Ovary (tissue), 9 donors: ENCODE results near the gene HNRNPLL. TPM values are rescaled to one million over a fixed set of nuclear protein-coding genes. Genes with fewer than 3 reads are reported as not detected.
A peak's percentile ranks its signal among the peaks of the same experiment; 100 is the strongest.

ENCODE experiments used
- DNase-seq, 5 donors: peaks; one replicate each; pipeline ENCODE4 v3.0.0-alpha.2; 2019 to 2020
- H3K27ac ChIP-seq, 2 donors: fragments of 200-600 bp; one replicate each; pipeline versions ENCODE4 v1.5.1 to v1.8.0; 2019 to 2022
- H3K27me3 ChIP-seq: fragments of 200-600 bp; one replicate; pipeline ENCODE4 v1.8.0; 2022
- H3K36me3 ChIP-seq: fragments of 200-600 bp; sonication (generic); one replicate; pipeline ENCODE4 v1.5.1; 2019
- H3K4me1 ChIP-seq: one replicate; pipeline ENCODE4 v1.8.1; 2013; ENCODE audit warnings: mild to moderate bottlenecking, moderate library complexity; ENCODE audit not compliant: insufficient read depth
- H3K4me3 ChIP-seq: fragments of 200-600 bp; sonication (generic); one replicate; pipeline ENCODE4 v1.5.1; 2017
- H3K9me3 ChIP-seq, 2 donors: fragments of 200-600 bp in 1 of 2; sonication (generic) in 1 of 2; one replicate each; pipeline versions ENCODE4 v1.5.1 to v1.8.1; 2013 to 2019; ENCODE audit warnings: mild to moderate bottlenecking in 1 of 2, moderate library complexity in 1 of 2
- EP300 ChIP-seq: sonication (generic); formaldehyde crosslinking; IDR thresholded peaks from one replicate; pipeline ENCODE4 v1.6.1; 2017; ENCODE audit warnings: antibody characterized with exemption
- POLR2A ChIP-seq: fragments of 450-650 bp; IDR thresholded peaks from one replicate; pipeline ENCODE4 v1.6.1; 2017; ENCODE audit warnings: antibody characterized with exemption, mild to moderate bottlenecking, moderate library complexity
- WGBS, 3 donors: extraction: QIAGEN DNeasy Blood & Tissue Kit in 1 of 3; methylation state at CpG; one replicate each; pipeline versions ENCODE4 v1.1.5 to v1.1.7; 2013 to 2017; 5-methylcytosine and 5-hydroxymethylcytosine counted together
- intact Hi-C, 4 donors: fragments of 100-400 bp; cut with DNase I; formaldehyde crosslinking; loops; one replicate each; pipeline versions ENCODE4 v1.11.0 to v1.15.1; 2022 to 2023
- polyA plus RNA-seq, 2 donors: library from polyadenylated mRNA; stranded (reverse); fragments of 200-250 nt in 1 of 2; fragments of 350-450 nt in 1 of 2; fragmentation: Illumina TruSeq in 1 of 2; extraction: RNeasy Lipid Tissue Mini Kit (QIAGEN cat#74804) in 1 of 2; gene quantifications; one replicate each; pipeline ENCODE4 v1.2.3, GENCODE V29; 2013 to 2014
- total RNA-seq, 7 donors: library from RNA; depleted of rRNA in 2 of 7; stranded (reverse); fragments of >200 nt in 2 of 7; fragmentation: NEBNext Ultra II Directional in 3 of 7; extraction: Animal tissue kit (Norgen Biotek cat#: 25700) in 3 of 7; gene quantifications; one replicate each; pipeline versions ENCODE4 v1.1.0 to v1.2.4, GENCODE V29; 2016 to 2023
- TF ChIP-seq, protein P1 (sequence below), 3 donors: fragments of 450-650 bp in 2 of 3; fragments of 200-600 bp in 1 of 3; IDR thresholded peaks; one replicate each; pipeline versions ENCODE4 v1.5.1 to v1.8.0; 2016 to 2022; ENCODE audit warnings: antibody characterized with exemption in 3 of 3, mild to moderate bottlenecking in 1 of 3
- donor health status: DM: no; HTN: no; CAD: no; lungs with moderate emphysema.
- donor health status: DM: no; HTN: no; CAD: no.
- donor health status: Bipolar disorder and iron deficiency.
- donor health status: DM: yes; HTN: yes; CAD: no.
- donor health status: DM: no; HTN: no; CAD: no.
- donor health status: DM: yes; HTN: yes; CAD: no.

Gene HNRNPLL
- total and polyA plus RNA-seq, 9 donors = 19.1 to 59.2 (median 47.1) TPM

DNA sequence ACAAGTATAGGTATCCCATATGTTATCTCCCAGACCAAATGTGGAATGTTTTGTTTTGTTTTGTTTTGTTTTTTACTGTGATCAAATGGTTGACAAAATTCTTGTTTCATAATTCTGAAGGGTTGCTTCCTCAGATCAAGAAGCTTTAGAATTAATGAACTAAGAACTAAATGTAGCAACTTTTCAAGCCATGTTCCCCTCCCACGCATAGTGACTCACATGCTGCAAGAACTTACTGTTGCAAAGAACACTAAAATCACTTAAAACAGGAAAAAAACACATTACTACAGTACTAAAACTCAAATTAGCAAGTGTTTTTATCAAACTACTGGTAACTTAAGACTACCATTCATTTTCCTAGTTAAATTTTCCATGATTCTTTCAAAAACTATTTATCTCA lies 30.6 kb downstream of the HNRNPLL start:
- H3K27me3 ChIP-seq = no peaks in the 10 kb centered on the region
- 2 to 14% (median 7%) methylated on average over 1 of the region's 1 CpG for WGBS, 3 donors
- DNase-seq = peak in 4 of 5 donors; percentile 42 to 73 (median 57)
- intact Hi-C loops = no loop called here
- no peak overlapping the region for H3K4me3 ChIP-seq
- H3K36me3 ChIP-seq = no peaks in the 10 kb centered on the region
- H3K4me1 ChIP-seq = no peaks in the 10 kb centered on the region
- no peak overlapping the region for H3K27ac ChIP-seq
- H3K9me3 ChIP-seq = no peaks in the 10 kb centered on the region
- TF ChIP-seq POLR2A = no peak
- no peak for TF ChIP-seq EP300
- TF ChIP-seq, protein P1, sequence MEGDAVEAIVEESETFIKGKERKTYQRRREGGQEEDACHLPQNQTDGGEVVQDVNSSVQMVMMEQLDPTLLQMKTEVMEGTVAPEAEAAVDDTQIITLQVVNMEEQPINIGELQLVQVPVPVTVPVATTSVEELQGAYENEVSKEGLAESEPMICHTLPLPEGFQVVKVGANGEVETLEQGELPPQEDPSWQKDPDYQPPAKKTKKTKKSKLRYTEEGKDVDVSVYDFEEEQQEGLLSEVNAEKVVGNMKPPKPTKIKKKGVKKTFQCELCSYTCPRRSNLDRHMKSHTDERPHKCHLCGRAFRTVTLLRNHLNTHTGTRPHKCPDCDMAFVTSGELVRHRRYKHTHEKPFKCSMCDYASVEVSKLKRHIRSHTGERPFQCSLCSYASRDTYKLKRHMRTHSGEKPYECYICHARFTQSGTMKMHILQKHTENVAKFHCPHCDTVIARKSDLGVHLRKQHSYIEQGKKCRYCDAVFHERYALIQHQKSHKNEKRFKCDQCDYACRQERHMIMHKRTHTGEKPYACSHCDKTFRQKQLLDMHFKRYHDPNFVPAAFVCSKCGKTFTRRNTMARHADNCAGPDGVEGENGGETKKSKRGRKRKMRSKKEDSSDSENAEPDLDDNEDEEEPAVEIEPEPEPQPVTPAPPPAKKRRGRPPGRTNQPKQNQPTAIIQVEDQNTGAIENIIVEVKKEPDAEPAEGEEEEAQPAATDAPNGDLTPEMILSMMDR (IDR thresholded peaks at IDR 0.05) = no peak

DNA sequence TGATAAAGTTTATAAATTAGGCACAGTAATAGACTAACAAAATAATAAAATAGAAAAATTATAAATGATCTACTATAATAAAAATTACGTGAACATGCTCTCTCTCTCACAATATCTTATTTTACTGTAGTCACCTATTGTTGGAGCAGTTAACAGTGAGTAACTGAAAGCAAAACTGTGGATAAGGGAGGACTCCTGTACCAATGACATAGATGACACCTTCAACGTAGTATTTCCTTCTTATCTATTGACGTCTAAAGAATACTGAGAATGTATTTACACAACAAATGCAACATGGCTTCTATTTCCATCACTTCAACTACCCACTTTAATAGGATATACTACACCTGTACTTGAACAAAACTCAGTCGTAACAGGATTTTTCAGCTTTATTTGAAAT lies 31.5 kb downstream of the HNRNPLL start:
- Histone ChIP-seq H3K36me3 (no peaks in the 10 kb centered on the region), H3K4me3 (no peak overlapping the region), H3K4me1 (no peaks in the 10 kb centered on the region), H3K27ac (no peak overlapping the region), H3K27me3 (no peaks in the 10 kb centered on the region), H3K9me3 (no peaks in the 10 kb centered on the region)
- TF ChIP-seq, protein P1 (IDR thresholded peaks at IDR 0.05) = no peak
- no peak for TF ChIP-seq POLR2A
- no peak for TF ChIP-seq EP300
- intact Hi-C loops = no loop called here
- no peak for DNase-seq
- WGBS, 3 donors = 88 to 89% (median 89%) methylated on average over 4 of the region's 4 CpGs

DNA sequence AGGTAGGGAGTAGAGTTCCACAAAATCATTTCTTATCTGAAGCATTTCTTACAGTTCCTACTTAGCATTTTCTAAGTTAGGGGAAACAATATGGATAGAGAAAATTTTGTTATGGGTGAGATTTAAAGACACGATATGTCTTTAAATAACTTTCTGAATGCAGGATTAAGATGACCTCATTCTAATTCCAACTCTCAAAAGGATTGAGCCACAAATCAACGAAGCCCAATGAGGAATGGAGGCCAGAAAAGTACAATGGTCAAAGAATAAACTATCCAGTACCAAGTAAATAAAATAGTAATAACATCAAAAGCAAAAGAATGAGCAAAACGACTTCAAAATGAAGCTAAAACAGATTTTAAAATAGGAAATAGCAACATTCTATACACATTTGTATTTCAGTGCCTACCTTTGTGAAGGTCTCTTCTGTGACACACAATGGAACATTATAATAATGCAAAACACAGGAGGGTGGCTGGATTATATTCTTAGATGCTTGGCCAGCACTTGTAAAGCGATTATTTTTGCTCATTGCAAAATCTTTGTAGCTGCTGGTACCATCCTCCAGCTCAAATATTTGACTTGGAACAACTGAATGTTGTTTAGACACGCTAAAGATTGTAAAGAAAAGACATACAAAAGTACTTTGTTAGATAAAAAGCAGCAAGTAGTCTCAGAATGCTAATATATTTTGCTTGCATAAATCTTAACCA lies 33.8 kb downstream of the HNRNPLL start:
- no peak overlapping the region for H3K4me3 ChIP-seq
- no peak for DNase-seq
- WGBS, 3 donors = 43 to 54% (median 44%) methylated on average over 5 of the region's 5 CpGs
- no peaks in the 10 kb centered on the region for H3K9me3 ChIP-seq
- no peaks in the 10 kb centered on the region for H3K4me1 ChIP-seq
- no peak for TF ChIP-seq POLR2A
- TF ChIP-seq, protein P1 (IDR thresholded peaks at IDR 0.05) = no peak
- no peak for TF ChIP-seq EP300
- H3K36me3 ChIP-seq = no peaks in the 10 kb centered on the region
- H3K27me3 ChIP-seq = no peaks in the 10 kb centered on the region
- no peak overlapping the region for H3K27ac ChIP-seq
- intact Hi-C loops = no loop called here

DNA sequence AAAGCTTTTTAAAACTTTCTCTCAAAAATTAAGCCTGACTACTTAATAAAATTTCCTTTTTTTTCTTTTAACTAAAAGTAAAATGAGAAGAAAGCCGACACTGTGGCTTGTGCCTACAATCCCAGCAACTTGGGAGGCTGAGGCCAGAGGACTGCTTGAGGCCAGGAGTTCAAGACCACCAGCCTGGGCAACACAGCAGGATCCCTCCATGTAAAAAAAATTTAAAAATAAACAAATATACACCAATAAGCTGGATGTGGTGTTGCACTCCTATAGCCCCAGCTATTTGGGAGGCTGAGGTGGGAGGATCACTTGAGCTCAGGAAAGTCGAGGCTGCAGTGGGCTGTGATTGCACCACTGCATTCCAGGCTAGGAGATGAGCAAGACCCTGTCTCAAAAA lies 37.4 kb downstream of the HNRNPLL start:
- no peak overlapping the region for H3K27ac ChIP-seq
- H3K36me3 ChIP-seq = no peaks in the 10 kb centered on the region
- intact Hi-C loops = no loop called here
- no peaks in the 10 kb centered on the region for H3K4me1 ChIP-seq
- H3K9me3 ChIP-seq = no peaks in the 10 kb centered on the region
- no peak for DNase-seq
- 78 to 94% (median 86%) methylated on average over 2 of the region's 2 CpGs for WGBS, 3 donors
- no peaks in the 10 kb centered on the region for H3K27me3 ChIP-seq
- H3K4me3 ChIP-seq = no peak overlapping the region
- TF ChIP-seq, protein P1 (IDR thresholded peaks at IDR 0.05) = no peak
- TF ChIP-seq POLR2A (no peak), EP300 (no peak)
